Astrocyte of the spinal cord (primary cell): ENCODE results near the gene AGAP1.
A peak's percentile ranks its signal among the peaks of the same experiment; 100 is the strongest.

Source experiments
- DNase-seq: peaks from one replicate; pipeline ENCODE4 v3.0.0; 2011; ENCODE audit warnings: low read depth, low spot score
- H3K4me3 ChIP-seq: 2 replicates; pipeline ENCODE4 v1.5.1; 2011; ENCODE audit warnings: low read depth, mild to moderate bottlenecking, low read length, moderate library complexity
- CTCF ChIP-seq: IDR thresholded peaks from 2 replicates; pipeline ENCODE4 v1.5.1; 2012; ENCODE audit warnings: low read depth, mild to moderate bottlenecking, low read length, inconsistent platforms
- in situ Hi-C: cut with HindIII; loops from 2 replicates; pipeline ENCODE4 v1.10.0; 2017; ENCODE audit warnings: low sequenced_read_pairs

The AGAP1 gene

DNA sequence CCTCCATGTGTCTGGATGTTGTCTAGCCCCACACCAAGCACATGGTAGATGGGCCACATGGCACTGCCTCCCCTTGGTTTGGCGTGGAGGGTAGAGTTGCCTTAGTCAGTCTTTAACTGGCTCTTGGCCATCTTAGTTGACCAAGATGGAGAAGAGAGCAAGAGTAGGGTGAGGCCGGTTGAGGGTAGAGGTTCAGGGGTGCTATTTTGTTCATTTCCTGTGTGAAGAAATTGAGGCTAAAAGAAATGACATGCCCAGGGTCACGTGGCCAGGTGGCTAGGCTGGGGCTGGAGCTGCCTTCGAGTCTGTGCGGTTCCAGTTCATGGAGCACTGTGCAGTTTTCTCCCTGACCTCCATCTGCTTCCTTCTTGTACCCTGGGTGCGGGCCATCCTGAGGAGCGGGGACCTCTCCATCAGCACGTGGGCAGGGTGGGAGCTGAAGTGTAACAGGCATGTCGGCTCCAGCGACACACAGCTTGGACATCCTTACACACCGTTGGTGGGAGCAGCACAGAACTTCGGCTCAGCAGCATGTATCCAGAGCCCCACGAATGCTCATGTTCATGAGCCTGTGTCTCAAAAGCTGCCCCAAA lies 461.1 kb downstream of the AGAP1 start:
- in situ Hi-C loops = no loop called here
- no peak for DNase-seq
- no peak for TF ChIP-seq CTCF
- H3K4me3 ChIP-seq = no peak overlapping the region

- in situ Hi-C loops = no loop called here
- no peak overlapping the region for H3K4me3 ChIP-seq
- no peak for DNase-seq
- TF ChIP-seq CTCF = no peak
Observed at GRCh38 chr2:235955664-235956063, 461.8 kb downstream of the AGAP1 start.

DNA sequence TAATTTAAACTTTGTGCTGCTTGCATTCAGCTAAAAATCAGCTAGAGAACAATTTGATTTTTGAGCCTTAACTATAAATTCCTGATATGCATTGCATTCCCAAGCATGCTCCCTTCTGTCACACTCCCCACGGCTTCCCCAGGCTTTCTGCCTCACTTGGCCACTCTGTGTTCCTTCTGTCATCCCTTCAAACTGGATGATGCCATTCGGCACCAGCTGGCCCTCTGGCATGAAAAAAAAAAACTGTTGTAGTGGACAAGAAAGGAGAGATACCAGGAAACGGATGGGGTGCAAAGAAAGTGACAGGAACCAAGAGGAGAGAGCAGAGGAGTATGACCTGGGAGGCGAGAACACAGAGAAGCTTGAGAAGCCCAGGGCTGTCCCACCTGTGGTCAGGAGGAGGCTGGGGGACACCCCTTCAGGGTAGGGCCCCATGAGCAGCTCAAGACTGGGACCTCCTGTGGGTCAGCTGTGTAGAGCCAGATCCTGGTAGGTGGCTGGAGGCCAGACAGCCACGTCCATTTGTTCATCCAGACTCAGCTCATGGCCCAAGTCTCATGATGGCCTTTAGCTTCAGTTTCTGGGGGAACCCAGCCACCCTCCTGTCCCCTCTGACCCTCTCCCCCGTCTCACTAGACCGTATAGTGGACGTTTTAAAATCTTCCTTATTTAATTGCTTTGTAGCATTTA lies 462.6 kb downstream of the AGAP1 start:
- in situ Hi-C loops = no loop called here
- no peak for TF ChIP-seq CTCF
- DNase-seq = no peak
- no peak overlapping the region for H3K4me3 ChIP-seq

DNA sequence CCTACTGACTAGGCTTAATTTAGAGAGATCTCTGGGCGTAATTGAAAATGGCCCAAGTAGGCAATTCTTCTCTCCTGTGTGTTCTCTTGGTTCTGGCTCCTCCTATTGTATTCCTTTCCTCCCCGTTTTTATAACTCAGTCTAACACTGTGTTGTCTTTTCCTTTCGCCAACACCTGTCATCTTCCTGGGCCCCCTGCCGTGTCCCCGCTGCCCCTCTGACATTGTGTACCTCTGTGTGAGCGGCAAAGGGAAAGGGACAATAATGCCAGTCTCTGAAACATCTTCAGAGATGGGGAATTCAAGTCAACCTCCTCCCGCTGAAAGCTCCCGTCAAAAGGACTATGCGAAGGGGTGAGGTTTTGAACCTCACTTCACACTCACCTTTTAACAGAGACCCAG lies 463.4 kb downstream of the AGAP1 start:
- TF ChIP-seq CTCF = no peak
- DNase-seq = no peak
- in situ Hi-C loops = no loop called here
- H3K4me3 ChIP-seq = no peak overlapping the region

- peak; percentile 24 for DNase-seq
- H3K4me3 ChIP-seq = peak overlapping the region; percentile 17
- TF ChIP-seq CTCF = no peak
- in situ Hi-C loops = no loop called here
Observed at GRCh38 chr2:235958221-235958930, 464.5 kb downstream of the AGAP1 start.

DNA sequence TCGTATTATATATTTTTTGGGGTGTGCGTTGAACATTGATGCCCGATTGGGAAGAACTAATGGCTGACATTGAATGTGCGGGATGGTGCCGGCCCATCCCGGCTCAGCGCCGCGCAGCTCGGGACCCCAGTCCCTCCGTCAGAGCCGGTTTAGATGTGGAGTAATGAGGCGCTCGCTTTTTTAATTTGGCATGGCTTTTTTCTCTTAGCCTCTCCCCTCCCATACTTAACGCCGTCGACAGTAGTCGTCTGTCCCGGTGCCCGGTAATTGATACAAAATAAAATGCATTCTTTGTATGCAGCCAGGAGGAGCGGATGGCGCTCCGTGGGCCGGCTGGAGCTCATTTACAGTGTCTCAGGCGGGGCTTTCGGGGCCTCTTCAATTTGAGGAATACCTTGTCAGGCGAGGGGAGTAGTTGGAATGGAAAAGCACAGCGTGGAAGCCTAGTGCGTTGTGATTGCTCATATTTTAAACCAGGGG lies 465.1 kb downstream of the AGAP1 start:
- in situ Hi-C loops = no loop called here
- TF ChIP-seq CTCF = no peak
- peak overlapping the region; percentile 17 for H3K4me3 ChIP-seq
- DNase-seq = no peak
